Measurements from ENCODE around the gene UCN3.

The UCN3 gene, protein sequence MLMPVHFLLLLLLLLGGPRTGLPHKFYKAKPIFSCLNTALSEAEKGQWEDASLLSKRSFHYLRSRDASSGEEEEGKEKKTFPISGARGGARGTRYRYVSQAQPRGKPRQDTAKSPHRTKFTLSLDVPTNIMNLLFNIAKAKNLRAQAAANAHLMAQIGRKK

DNA sequence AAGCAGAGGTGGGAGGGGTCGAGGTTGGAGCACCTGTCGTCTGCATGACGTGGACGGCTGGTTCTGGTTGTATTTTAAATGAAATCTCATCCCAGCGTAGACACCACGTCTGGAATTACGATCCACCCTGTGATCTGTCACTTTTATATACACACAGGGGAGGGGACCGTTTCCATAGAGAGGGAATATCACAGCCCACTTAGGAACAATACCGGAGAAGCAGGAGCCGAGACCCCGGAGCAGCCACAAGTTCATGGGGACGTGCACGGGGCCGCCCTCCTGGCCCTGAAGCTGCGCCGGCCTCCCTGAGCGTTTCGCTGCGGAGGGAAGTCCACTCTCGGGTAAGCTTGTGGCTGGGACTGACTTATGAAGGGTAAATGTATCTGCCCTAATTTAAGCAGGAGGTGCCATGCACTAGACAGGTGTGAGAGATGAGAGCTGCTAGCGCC, at the start of gene UCN3:
Gene UCN3 (plus strand): TSS at position 77 of the 449 bp plus-strand sequence. CDS start 8,755 bp downstream, outside the sequence.
- no peak for DNase-seq

DNA sequence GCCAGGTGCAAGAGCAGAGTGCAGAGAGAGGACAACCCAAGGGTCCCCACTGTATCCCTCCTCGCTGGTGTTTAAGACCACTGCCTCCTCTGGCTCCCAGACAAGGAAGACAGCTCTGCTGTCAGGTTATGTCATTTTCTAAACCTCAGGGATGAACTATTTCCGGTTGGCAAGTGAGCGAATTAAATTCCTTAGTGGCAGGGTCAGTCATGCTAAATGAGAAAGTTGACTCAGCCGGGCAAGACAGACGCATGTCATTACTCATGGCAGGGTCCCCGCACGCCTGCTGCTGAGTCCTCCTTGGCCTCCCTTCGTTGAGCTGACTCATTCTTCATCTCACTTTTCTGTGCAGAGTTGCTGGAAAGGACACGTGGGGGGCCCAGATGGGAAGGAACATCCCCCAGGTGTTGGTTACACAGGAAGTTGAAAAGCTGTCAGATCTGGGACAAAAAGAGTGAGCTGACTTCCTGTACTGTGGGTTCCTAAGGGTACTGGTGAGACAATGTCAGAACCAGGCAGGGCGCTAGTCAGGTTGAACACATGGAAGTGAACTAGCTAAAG, 47.1 kb upstream of the UCN3 start:
- DNase-seq, result peak; percentile 18

DNA sequence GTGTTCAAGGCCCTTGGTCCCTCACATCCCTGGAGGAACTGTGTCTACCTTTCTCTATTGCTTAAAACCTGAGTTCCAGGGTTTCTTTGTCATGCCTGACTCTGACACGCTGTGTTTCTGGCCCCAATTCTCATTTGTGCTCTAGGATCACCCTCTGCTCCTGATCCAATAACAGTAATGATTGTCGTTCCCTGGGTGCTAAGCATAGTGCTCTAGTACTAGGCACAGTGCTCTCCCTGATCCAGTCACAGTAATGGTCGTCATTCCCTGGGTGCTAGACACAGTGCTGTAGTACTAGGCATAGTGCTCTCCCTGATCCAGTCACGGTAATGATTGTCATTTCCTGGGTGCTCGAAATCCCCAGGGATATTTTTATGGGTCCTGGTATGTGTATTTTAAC, 46.6 kb upstream of the UCN3 start:
- DNase-seq, result no peak

DNA sequence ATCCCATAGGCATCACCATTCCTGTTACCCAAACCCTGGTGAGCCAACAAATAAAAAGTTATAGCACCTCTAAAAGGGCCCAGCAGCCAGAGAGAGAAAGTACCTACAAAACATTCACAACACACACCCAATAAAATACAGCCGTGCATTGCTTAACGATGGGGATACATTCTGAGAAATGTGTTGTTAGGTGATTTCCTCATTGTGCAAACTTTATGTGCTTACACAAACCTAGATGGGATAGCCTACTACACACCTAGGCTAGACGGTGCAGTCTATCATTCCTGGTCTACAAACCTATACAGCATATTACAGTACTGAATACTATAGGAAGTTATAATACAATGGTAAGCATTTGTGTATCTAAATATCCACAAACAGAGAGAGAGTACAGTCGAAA, 44.9 kb upstream of the UCN3 start:
- no peak for DNase-seq

DNA sequence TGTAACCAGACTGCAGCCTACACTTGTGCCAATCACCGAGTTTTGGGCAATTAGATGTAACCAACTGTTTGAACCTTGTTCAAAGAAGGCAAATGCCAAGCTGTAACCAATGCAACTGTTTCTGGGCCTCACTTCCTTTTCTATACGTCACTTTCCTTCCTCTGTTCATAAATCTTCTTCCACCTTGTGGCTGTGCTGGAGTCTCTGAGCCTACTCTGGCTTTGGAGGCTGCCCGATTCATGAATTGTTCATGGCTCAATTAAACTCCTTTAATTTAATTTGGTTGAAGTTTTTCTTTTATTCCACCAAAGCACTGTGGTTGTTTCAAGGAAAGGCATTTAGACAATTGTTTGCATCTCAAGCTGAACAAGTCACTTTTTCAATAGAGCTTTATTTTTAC, 43.5 kb upstream of the UCN3 start:
- no peak for DNase-seq

- DNase-seq, result no peak
Observed at GRCh38 chr10:5323446-5323845, 41.3 kb upstream of the UCN3 start.

GRCh38 chr10:5325076-5325475, 39.7 kb upstream of the UCN3 start:
- no peak for DNase-seq

DNA sequence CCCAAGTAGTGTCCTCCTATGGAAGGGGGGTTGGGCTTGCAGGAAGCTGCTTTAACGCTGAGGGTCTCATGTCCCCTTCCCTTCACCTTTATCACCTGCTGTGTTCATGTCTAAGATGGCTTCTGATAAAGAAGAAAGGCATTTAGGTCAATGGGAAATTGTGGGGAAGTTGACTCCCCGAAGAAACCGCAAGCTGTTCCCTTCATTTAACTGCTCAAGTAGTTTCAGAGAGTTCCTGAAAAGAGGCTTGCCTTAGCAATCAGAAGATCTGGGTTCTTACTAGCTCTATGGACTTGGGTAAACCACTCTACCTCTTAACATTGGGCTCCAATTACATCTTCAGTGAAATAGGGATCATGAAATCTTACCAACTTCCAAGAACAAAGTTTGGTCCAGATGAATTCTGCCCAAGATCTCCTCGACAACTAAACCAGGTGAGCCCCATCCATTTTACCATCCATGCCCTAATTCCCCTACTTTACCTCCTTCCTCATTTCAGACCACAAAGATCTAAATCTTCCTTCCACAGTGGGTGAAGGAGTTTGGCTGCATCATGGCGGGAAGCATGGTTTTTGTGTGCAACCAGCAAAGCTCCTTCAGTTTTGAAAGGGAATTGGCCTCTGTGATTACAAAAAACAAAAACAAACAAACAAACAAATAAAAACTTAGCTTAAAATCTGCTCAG, 30.4 kb upstream of the UCN3 start:
- no peak for DNase-seq

GRCh38 chr10:5338010-5338409, 26.8 kb upstream of the UCN3 start:
- DNase-seq, result no peak

DNA sequence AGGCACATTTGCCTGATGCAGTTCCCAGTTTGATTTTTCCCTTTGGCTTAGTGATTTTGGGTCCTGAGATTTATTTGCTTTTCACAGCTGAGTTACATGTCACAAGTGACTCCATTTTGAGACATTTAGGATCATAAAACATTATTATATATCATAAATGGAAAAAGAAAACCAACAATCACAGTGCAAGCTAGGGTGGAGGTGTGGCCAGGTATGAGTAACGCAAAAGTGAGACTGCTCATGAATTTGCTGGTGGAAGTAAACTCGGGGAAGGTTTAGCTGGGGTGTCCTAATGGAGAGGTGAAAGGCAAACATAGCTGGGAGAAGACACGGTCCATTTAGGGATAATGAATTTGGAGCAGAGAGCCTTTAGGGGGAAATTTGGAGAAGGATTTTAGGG, 21.7 kb upstream of the UCN3 start:
- DNase-seq, result no peak

- DNase-seq, result no peak
Observed at GRCh38 chr10:5343561-5343960, 21.2 kb upstream of the UCN3 start.

- no peak for DNase-seq
Observed at GRCh38 chr10:5343979-5344378, 20.8 kb upstream of the UCN3 start.

DNA sequence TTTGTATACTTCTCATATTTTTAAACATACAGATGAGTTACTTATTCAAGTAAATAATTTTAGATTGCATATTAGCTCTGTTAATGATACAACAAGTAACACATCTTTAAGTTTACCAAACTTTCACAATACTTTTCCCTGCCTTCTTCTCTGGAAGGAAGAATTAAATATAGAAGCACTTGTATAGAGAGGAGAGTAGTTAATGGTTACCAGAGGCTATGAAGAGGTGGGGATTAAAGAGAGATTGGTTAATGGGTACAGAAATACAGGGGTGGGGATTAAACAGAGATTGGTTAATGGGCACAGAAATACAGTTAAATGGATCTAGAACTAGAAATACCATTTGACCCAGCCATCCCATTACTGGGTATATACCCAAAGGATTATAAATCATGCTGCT, 20.0 kb upstream of the UCN3 start:
- DNase-seq, result no peak

GRCh38 chr10:5346881-5347280, 17.9 kb upstream of the UCN3 start:
- no peak for DNase-seq

DNA sequence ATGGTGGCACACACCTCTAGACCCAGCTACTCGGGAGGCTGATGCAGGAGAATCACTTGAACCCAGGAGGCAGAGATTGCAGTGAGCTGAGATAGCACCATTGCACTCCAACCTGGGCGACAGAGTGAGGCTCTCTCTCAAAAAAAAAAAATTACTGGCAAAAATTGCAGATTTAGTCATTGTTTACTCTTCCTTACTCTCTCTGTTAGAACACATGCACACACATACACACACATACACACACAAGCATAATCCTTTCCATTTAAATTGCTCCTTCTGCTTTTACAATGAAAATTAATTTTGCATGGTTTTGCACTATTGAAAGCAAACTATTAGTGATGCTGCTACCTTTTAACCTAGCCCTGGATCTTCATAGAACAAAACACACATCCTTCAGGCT, 15.4 kb upstream of the UCN3 start:
- DNase-seq, result no peak

DNA sequence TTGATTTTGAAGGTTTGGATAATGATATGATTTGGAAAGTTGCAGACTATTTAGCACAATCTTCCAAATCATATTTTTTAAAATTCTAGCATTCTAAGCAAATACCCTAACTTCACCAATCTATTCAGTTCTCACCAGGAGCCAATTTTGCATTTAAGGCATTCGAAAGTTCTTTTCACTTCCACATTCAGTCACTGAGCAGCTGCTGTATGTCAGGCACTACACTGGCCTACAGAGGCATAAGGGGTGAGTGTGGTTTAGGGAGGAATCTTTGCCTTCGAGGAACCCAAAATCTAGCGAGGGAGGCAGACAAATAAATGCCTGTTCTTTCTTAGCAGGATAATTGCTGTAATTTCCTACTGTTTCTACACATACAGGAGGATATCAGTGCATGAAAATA, 10.7 kb upstream of the UCN3 start:
- no peak for DNase-seq

- DNase-seq, result no peak
Observed at GRCh38 chr10:5355594-5356301, 9.0 kb upstream of the UCN3 start.

- DNase-seq, result no peak
Observed at GRCh38 chr10:5356302-5356763, 8.4 kb upstream of the UCN3 start.

DNA sequence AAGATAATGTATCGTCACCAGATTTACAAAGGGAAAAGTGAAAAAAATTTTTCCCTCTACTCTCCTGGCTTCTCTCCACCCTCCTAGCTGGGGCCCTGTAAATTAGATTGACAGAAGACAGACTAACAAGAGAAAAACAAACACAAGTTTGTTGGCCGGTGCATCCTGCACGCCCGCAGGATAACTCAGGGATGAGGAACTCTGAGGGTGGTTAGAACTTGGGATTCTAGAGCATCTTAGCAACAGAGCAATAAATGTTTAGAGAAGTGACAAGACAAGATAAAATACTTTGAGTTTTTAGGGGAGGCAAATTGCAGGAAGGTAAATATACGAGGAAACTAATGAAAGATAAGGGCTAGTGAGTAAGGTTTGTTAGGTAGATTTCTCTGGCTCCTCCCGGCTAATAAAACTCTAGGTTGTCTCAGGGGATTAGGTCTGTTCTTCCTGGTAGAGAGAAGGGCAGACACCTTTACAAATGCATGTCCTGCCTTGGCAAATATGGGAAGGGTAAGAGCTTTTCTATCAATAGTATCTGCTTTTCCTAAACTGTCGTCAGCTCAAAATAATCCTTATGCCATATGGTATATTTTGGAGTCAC, 4.3 kb upstream of the UCN3 start:
- DNase-seq, result no peak

GRCh38 chr10:5361966-5362365, 2.8 kb upstream of the UCN3 start:
- DNase-seq, result no peak

DNA sequence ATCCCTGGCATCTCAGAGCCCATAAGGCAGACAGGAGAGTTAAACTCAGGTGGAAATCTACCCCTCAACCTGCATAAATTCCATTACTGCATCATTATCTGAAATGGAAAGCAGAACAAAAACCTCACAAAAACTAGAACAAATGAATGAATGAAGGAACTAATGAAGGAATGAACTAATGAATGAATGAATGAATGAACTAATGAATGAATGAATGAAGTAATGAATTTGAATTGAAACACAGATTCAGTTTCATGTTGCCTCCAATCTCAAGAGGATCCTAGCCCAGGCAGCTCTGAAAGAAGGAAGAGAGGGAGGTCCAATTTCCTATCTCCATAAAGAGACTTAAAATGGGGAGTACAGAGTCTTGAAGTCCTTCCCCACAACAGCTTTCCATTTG, 1.9 kb upstream of the UCN3 start:
- DNase-seq, result no peak

- DNase-seq, result no peak
Observed at GRCh38 chr10:5364374-5364773, 392 bp upstream of the UCN3 start.

DNA sequence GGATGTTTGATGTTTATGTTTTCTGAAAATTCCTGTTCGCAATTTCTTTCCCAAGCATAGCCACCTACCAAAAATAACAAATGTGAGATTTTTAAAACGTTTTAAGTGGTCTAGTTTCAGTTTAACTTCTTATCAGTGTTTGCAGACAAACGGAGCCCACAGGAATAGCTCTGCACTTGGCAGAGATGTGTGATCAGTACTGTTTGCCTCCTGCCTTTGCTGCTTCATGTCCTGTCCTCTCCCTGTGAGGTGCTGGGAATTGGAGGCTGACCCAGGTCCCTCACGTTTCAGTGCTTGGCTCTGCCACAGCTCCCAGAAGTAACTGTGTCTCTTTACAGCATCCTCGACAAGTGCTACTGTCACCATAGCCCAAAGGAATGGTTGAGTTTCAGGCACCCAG, 1.2 kb downstream of the UCN3 start:
- no peak for DNase-seq
